HG03066 (cell line): Measurements from ENCODE around the gene COG4.
"Not testable (repeated sequence)": the region's sequence is repeated elsewhere in the genome, so short reads cannot be mapped to it uniquely, and the experiment has no call there.

Source experiments
- ATAC-seq: cut with Tn5 transposase; IDR thresholded peaks from one replicate; pipeline ENCODE4 v1.9.1; 2021; ENCODE audit warnings: low read depth; ENCODE audit not compliant: unreplicated experiment

COG4 gene

DNA sequence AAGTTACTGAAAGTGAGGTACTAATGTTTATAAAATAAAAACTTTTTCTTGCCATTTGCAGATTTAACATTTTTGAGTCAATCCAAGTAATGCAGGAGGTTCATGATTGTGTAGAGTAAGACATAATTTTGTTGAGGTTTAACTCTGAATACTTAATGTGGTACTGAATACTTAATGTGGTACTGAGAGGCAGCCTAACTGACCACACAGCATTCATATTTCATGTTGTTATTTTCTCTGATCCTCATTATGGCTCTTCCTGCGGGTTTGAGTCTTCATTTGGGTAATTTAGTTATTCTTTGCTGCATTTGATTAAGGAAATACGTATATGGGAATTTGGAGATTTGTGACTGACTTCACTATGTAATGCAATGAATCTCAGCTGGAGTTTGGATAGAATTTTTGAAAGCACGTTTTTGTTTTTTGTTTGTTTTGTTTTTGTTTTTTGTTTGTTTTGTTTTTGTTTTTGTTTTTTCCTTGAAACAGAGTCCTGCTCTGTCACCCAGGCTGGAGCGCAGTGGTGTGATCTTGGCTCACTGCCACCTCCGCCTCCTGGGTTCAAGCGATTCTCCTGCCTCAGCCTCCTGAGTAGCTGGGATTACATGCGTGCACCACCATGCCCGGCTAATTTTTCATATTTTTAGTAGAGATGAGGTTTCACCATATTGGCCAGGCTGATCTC is 4.1 kb upstream of the COG4 start:
- ATAC-seq = no peak

DNA sequence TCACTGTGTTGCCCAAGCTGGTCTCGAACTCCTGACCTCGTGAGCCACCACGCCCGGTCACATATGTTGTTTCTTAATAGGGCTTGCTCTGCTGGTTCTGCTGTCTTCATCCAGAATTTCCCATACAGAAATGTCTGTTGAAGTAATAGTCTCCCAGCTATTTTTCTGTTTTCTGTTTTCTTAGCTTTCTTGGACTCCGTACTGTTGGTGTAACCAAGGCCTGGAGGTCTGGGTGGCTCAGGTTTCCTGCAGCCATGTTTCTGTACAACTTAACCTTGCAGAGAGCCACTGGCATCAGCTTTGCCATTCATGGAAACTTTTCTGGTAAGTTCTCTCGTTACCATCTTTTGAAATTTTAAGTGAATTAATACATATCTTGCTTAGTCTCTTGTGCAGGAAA is 3.0 kb upstream of the COG4 start:
- no peak for ATAC-seq

DNA sequence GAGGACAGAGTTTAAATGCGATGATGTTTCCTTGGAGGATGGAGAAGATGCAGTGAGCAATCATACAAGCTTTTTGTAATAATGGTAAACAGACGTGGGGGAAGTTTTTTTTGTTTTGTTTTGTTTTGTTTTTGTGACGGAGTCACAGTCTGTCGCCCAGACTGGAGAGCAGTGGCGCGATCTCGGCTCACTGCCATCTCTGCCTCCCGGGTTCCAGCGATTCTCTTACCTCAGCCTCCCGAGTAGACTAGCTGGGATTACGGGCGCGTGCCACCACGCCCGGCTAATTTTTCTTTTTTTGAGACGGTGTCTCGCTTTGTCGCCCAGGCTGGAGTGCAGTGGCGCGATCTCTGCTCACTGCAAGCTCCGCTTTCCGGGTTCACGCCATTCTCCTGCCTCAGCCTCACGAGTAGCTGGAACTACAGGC is 1.1 kb upstream of the COG4 start:
- not testable (repeated sequence) for ATAC-seq

DNA sequence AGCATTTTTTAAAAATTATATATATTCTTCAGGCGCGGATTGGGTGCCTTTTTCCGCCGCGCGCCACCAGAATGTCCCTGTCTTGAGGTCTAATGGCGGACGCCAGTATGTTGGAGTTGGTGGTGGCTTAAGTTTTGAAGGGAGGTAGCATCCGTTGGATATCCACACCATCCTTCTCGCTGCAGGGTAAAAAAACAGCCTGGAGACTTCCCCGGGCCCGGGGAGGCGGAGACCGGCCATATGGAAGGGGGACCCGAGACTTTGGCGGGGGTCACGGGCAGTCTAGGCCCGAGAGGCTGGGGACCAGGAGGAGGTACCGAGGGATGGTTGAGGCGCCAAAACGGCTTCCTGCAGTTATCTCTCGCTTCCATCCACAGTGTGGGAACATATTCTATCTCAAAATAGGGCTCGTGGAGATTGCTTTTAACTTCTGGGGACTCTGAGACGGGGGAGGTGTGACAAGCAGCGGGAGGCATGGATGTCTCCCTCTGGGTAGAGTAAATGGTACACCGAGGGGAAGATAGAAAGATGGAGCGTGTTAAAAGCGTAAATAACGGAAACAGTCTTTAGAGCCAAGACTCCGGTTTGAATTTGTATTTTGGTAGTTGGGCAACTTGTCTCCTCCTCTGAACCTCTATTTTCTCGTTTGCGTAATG is 517 bp upstream of the COG4 start, which contains the start of gene SF3B3:
Gene SF3B3 (plus strand): TSS at position 74 of the 656 bp plus-strand sequence. CDS start 2,841 bp downstream, outside the sequence.
- ATAC-seq = no peak

- ATAC-seq = no peak
These were observed 908 bp downstream of the COG4 start for GRCh38 chr16:70522216-70523075.

- no peak for ATAC-seq
These were observed 2.6 kb downstream of the COG4 start for GRCh38 chr16:70520612-70521297.

DNA sequence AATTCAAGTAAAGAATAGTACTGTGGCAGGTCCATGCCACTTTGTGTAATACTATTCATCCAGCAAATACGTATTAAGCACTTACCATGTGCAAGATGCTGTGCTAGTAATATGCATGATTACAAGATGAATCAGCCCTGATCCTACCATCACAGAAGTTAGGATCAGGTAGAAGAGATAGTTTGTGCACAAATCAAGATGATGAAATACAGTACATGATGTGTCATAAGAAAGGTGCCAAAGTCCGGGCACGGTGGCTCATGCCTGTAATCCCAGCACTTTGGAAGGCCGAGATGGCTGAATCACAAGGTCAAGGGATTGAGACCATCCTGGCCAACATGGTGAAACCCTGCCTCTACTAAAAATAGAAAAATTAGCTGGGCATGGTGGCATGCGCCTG is 10.9 kb downstream of the COG4 start:
- no peak for ATAC-seq

GRCh38 chr16:70511833-70512232 is 11.5 kb downstream of the COG4 start:
- no peak for ATAC-seq

GRCh38 chr16:70510216-70510615 is 13.1 kb downstream of the COG4 start:
- no peak for ATAC-seq

DNA sequence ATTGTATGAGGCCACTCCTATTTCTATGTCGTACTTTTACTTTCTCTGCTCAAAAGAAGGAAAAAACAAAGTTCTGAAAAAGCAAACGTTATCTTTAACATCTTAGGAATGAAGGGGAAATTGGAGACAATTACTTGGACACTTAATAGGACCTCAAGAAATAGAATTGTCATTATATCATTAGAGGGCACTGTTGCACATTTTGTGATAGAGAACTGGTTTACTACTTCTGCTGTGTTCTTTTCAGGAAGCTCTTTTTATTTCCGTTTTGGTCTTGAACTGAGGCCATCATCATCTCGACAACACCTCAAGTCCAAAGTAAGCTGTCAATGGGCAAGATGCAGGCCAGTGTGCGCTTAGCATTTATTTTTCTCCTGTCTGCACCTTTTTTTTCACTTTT is 14.6 kb downstream of the COG4 start:
- ATAC-seq = no peak

- no peak for ATAC-seq
These were observed 26.8 kb downstream of the COG4 start for GRCh38 chr16:70496513-70496912.

- no peak for ATAC-seq
These were observed 27.8 kb downstream of the COG4 start for GRCh38 chr16:70495425-70496182.

DNA sequence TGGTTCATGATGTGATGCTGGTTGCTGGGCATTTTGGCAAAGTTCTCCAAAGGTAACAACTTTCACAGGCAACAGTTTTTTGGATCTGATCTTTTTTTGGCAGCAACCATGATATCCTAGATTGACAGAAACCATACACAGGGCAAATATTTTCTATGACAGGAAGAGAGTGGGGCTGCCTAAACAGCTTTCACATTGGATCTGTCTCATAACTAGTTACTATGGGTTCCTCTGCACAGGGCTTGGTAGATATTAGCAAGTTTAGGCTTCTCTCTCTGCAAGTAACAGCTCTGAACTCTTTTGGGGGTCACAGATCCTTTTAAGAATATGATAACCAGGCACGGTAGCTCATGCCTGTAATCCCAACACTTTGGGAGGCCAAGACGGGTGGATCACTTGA is 28.6 kb downstream of the COG4 start:
- no peak for ATAC-seq

DNA sequence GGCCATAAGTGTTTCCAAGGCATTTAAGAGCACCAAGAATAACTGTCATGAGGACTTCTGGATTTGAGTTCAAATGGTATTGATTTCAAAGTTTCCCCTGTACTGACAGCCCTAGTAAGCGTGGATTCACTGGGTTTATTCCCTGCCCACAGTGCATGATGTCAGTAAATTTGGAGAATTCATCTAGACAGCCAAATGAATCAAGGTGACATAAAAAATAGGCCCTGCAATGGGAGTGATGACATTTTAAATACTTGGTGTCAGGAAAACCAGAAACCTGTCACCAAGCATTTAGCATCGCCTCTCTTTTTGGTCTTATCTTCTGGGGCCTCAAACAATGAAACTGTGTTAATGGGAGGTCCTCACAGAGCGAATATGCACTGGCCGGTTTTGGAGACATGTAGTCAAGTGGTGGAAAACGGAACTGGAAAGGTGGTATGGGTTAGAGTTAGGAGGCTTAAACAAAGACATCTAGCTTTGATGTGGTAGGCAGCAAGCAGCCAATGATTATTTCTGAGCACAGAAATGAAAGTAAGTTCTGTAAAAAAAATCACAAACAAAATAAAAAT is 29.1 kb downstream of the COG4 start:
- no peak for ATAC-seq

DNA sequence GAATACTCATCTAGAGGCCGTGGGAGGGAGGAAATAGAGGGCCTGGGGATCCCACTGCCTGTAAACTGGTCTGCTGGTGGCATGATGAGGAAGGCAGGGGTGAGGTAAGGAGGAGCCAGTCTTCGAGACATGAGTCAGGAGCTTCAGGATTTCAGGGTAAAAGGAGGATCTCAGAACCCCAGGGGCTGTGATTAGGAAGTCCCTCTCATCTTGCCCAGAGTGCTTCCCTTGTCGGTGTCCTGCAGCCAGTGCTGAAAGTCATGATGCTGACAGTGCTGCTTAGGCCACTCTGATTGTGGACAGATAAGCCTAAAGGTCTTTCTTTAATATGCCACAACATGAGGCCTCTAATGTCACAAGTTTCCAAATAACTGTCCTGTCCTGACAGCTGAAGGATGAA is 29.6 kb downstream of the COG4 start:
- ATAC-seq = no peak

DNA sequence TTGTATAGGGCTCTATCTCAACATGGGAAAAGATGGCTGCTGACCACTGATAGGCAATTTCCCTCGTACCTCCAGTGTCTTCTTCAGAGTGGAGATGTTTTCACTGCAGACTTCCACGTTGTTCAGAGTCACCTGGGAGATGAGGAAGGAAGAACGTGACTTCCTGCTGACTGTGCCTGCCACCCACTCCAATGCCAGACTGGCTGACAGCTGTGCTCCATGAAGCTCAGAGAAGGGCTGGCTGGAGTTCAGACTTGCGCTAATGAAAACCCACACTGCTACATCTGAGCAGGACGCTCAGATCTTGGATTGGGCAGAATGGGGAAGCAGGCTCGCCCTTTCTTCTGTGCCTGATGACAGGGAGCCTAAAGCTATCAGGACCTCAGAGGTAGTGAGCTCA is 33.1 kb downstream of the COG4 start:
- ATAC-seq = no peak

DNA sequence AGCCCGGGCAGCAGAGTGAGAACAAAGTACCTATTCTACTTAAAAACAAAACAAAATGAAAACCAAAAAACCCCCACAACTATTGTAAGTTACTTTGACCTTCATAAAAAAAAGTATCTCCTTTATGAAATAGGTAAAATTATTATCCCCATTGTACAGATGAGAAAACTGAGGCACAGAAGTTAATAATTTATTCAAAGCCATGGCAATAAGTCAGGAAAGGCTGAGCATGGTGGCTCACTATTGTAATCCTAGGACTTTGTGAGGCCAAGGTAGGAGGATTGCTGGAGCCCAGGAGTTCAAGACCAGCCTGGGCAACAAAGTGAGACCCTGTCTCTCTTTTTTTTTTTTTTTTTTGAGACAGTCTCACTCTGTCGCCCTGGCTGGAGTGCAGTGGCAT is 38.5 kb downstream of the COG4 start:
- ATAC-seq = no peak

- no peak for ATAC-seq
These were observed 39.9 kb downstream of the COG4 start for GRCh38 chr16:70483426-70483825.

- no peak for ATAC-seq
These were observed 40.7 kb downstream of the COG4 start for GRCh38 chr16:70482624-70483023.
